PC-3 (cell line): Measurements from ENCODE around the gene CADM3.

Experiments
- EZH2phosphoT487 ChIP-seq: fragments of 300-600 bp; sonication (generic); IDR thresholded peaks from 2 replicates; pipeline ENCODE4 v1.6.1; 2018; ENCODE audit warnings: mild to moderate bottlenecking, antibody characterized with exemption, low read length, borderline replicate concordance
- TF ChIP-seq, protein P1 (sequence below): fragments of 300-600 bp; sonication (generic); conservative IDR thresholded peaks from 2 replicates; pipeline ENCODE4 v1.5.1; 2017; ENCODE audit warnings: antibody characterized with exemption, low read depth, mild to moderate bottlenecking, low read length

DNA sequence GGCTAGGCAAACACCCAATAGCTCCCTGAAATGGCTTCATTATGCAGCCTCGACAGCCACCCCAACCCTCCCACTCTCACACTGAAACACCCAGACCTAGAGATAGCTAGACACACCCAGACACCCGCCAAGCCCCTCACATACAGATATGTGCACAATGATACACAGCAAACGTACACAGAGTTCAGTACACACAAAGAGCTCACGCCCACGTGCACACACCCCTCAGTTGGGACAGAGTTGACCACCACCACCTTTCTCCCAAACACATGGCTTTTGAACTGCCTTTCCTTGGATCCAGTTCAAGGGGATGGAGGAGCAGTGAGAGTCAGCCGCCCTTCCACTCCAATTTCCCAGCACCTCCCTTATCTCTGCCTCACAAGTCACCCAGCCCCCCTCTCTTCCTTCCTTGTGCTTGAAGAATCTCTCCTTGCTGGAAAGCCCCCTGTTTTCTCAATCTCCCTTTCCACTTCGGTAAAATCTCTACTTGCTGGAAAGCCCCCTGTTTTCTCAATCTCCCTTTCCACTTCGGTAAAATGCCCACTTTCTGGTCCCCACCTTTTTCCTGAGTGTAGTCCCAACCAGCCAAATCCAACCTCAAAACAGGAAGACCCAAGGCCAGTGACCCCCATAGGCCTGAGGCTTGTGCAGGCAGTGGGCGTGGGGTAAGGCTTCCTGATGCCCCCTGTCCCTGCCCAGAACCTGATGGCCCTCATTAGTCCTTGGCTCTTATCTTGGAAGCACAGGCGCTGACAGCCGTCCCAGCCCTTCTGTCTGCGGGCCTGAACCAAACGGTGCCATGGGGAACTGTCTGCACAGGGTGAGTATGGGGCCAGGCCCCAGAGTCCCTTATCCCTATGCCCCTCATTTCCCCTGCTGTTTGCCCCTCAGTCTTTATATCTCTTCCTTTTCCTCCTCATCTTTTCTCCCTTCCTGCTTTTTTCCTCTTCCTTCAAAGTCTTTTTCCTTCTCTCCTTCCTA is 33.0 kb downstream of the CADM3 start, which contains the start of gene ACKR1:
- TF ChIP-seq, protein P1, sequence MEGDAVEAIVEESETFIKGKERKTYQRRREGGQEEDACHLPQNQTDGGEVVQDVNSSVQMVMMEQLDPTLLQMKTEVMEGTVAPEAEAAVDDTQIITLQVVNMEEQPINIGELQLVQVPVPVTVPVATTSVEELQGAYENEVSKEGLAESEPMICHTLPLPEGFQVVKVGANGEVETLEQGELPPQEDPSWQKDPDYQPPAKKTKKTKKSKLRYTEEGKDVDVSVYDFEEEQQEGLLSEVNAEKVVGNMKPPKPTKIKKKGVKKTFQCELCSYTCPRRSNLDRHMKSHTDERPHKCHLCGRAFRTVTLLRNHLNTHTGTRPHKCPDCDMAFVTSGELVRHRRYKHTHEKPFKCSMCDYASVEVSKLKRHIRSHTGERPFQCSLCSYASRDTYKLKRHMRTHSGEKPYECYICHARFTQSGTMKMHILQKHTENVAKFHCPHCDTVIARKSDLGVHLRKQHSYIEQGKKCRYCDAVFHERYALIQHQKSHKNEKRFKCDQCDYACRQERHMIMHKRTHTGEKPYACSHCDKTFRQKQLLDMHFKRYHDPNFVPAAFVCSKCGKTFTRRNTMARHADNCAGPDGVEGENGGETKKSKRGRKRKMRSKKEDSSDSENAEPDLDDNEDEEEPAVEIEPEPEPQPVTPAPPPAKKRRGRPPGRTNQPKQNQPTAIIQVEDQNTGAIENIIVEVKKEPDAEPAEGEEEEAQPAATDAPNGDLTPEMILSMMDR: no peak
- no peak for TF ChIP-seq EZH2phosphoT487
